Measurements from ENCODE around the gene GIMAP2.
"Not testable (repeated sequence)": the region's sequence is repeated elsewhere in the genome, so short reads cannot be mapped to it uniquely, and the experiment has no call there.

GIMAP2 gene

DNA sequence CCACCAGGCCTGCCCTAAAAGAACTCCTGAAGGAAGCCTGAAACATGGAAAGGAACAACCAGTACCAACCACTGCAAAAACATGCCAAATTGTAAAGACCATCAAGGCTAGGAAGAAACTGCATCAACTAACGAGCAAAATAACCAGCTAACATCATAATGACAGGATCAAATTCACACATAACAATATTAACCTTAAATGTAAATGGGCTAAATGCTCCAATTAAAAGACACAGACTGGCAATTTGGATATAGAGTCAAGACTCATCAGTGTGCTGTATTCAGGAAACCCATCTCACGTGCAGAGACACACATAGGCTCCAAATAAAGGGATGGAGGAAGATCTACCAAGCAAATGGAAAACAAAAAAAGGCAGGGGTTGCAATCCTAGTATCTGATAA, 5.1 kb upstream of the GIMAP2 start:
- in situ Hi-C loops (cut with MboI; ENCODE audit: low sequenced_read_pairs, unreplicated experiment); DNase-seq (ENCODE audit: low spot score): not testable (repeated sequence)

DNA sequence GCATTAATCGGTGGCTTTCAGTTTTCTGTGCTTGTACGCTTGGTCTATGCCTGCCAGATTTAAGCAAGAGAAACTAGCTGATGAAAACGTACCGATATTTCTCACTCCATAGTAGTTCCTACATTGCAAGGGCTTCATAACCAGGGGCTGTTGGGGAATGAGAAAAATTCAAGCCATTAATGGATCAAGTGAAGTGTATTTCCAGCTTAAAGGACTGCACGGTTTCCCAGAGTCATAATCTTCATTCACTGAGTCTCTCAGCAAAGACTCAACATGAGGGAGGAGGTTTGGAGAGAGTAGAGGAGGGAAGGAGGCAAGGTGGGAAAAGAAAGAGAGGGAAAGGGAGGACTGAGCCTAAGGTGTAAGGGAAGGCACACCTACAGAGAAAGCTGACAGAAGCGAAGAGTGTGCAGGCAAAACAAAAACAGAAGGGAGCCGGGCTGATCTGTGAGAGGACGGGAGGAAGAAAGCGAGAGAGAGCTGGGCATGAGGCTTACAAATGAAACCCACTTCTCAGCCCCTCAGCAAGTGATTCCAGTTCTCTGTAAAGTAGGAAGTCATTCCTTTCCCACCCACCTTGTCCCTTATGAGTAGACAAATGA, 625 bp downstream of the GIMAP2 start:
- in situ Hi-C loops (cut with MboI; ENCODE audit: low sequenced_read_pairs, unreplicated experiment): no loop called here
- DNase-seq (ENCODE audit: low spot score): no peak
- TF ChIP-seq CTCF (IDR thresholded peaks at IDR 0.05; ENCODE audit: borderline replicate concordance, control extremely low read depth, extremely low read depth, insufficient read depth, missing control alignments): no peak

GRCh38 chr7:150688630-150689029, 3.1 kb downstream of the GIMAP2 start:
- TF ChIP-seq CTCF (IDR thresholded peaks at IDR 0.05; ENCODE audit: borderline replicate concordance, control extremely low read depth, extremely low read depth, insufficient read depth, missing control alignments): no peak
- in situ Hi-C loops (cut with MboI; ENCODE audit: low sequenced_read_pairs, unreplicated experiment): no loop called here
- no peak for DNase-seq (ENCODE audit: low spot score)

- DNase-seq (ENCODE audit: low spot score): no peak
- in situ Hi-C loops (cut with MboI; ENCODE audit: low sequenced_read_pairs, unreplicated experiment): no loop called here
- TF ChIP-seq CTCF (IDR thresholded peaks at IDR 0.05; ENCODE audit: borderline replicate concordance, control extremely low read depth, extremely low read depth, insufficient read depth, missing control alignments): no peak
Observed at GRCh38 chr7:150695654-150696053, 10.1 kb downstream of the GIMAP2 start.

GRCh38 chr7:150703209-150703608, 17.7 kb downstream of the GIMAP2 start:
- TF ChIP-seq CTCF (IDR thresholded peaks at IDR 0.05; ENCODE audit: borderline replicate concordance, control extremely low read depth, extremely low read depth, insufficient read depth, missing control alignments): no peak
- in situ Hi-C loops (cut with MboI; ENCODE audit: low sequenced_read_pairs, unreplicated experiment): no loop called here
- DNase-seq (ENCODE audit: low spot score): no peak

- TF ChIP-seq CTCF (IDR thresholded peaks at IDR 0.05; ENCODE audit: borderline replicate concordance, control extremely low read depth, extremely low read depth, insufficient read depth, missing control alignments): no peak
- DNase-seq (ENCODE audit: low spot score): no peak
- in situ Hi-C loops (cut with MboI; ENCODE audit: low sequenced_read_pairs, unreplicated experiment): no loop called here
Observed at GRCh38 chr7:150715293-150715692, 29.8 kb downstream of the GIMAP2 start.

DNA sequence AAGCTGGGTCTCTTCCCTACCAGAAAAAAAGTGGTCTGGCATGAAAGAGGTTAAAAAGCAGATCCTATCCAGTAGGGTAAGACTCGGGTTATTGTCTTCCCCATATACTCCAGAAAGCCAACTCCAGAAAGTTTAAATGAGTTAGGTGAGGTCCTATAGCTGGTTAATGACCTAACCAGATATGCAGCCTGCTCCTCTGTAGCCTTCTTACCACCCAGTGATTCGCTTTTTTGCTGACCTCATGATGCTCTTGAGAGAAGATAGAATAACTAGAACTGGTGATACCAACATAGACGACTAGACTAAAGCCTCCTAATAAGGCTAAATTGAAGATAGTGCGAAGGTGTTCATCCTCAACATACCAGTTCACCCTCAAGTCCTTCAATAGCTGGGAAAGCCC, 30.2 kb downstream of the GIMAP2 start:
- TF ChIP-seq CTCF (IDR thresholded peaks at IDR 0.05; ENCODE audit: borderline replicate concordance, control extremely low read depth, extremely low read depth, insufficient read depth, missing control alignments): no peak
- in situ Hi-C loops (cut with MboI; ENCODE audit: low sequenced_read_pairs, unreplicated experiment): no loop called here
- DNase-seq (ENCODE audit: low spot score): no peak
